ENCODE measurements around the gene ELOVL6.
"Not testable (repeated sequence)": the region's sequence is repeated elsewhere in the genome, so short reads cannot be mapped to it uniquely, and the experiment has no call there.

Gene ELOVL6

GRCh38 chr4:110058677-110059076, 139.7 kb downstream of the ELOVL6 start:
- no peak for DNase-seq (ENCODE audit: low read depth)
- TF ChIP-seq CTCF (IDR thresholded peaks at IDR 0.05; ENCODE audit: low read depth, low read length, missing control alignments), result no peak
- no peak overlapping the region for H3K4me3 ChIP-seq (ENCODE audit: low read depth, low read length)

DNA sequence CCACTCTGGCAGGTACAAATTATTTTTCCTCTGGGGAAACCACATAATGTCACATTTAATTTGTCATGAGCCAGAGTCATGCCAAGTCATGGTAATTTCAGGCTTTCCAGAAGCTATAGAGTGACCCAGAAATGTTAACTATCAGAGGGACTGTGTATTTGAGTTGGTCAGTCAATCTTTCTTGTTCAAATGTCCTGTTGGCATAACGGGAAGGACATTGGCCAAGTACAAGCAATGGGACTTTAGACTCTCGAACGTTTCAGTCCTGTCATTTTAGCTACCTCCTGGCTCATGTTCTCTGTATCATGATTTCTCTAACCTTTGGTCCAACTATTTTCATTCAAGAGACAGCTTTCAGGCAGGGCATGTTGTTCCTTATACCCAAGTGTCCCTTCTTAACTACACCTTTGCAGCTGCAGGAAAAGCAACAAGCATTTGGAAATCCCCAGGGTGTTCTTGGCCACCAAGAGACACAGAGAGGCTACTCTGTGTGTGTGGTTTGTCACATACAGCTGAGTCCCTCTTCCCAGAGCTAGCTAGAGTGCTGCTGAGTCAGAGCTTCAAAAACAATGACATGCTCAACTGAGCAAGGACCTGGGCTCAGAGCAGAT, 143.2 kb downstream of the ELOVL6 start:
- no peak overlapping the region for H3K4me3 ChIP-seq (ENCODE audit: low read depth, low read length)
- no peak for TF ChIP-seq CTCF (IDR thresholded peaks at IDR 0.05; ENCODE audit: low read depth, low read length, missing control alignments)
- peak; percentile 27 for DNase-seq (ENCODE audit: low read depth)

GRCh38 chr4:110049951-110050925, 148.2 kb downstream of the ELOVL6 start:
- TF ChIP-seq CTCF (IDR thresholded peaks at IDR 0.05; ENCODE audit: low read depth, low read length, missing control alignments), result peak; percentile 78
- DNase-seq (ENCODE audit: low read depth), result peak; percentile 21
- no peak overlapping the region for H3K4me3 ChIP-seq (ENCODE audit: low read depth, low read length)

DNA sequence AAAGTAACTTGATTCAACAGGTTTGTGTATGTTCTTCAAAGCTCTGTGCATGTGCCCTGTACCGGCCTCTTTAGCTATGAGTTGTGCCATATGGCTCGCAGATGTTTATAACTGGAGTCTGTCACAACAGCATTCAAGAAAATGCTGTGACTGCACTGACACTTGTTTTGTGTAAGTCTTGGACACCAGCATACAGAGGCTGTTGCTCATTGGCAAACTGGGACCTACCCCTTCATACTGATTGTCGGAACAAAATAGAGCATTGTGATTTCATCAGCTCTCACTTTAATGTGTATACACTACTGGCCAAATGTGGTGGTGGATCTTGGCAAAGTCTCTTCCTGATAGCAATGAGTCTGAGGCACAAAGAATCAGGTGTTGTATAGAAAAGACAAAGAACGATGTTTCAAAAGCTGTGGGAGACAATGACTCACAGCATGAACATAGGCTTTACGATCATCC, 151.8 kb downstream of the ELOVL6 start:
- no peak for TF ChIP-seq CTCF (IDR thresholded peaks at IDR 0.05; ENCODE audit: low read depth, low read length, missing control alignments)
- DNase-seq (ENCODE audit: low read depth), result no peak
- H3K4me3 ChIP-seq (ENCODE audit: low read depth, low read length), result no peak overlapping the region

- DNase-seq (ENCODE audit: low read depth), result no peak
- H3K4me3 ChIP-seq (ENCODE audit: low read depth, low read length), result no peak overlapping the region
- TF ChIP-seq CTCF (IDR thresholded peaks at IDR 0.05; ENCODE audit: low read depth, low read length, missing control alignments), result no peak
These were observed 155.6 kb downstream of the ELOVL6 start for GRCh38 chr4:110042545-110043517.

DNA sequence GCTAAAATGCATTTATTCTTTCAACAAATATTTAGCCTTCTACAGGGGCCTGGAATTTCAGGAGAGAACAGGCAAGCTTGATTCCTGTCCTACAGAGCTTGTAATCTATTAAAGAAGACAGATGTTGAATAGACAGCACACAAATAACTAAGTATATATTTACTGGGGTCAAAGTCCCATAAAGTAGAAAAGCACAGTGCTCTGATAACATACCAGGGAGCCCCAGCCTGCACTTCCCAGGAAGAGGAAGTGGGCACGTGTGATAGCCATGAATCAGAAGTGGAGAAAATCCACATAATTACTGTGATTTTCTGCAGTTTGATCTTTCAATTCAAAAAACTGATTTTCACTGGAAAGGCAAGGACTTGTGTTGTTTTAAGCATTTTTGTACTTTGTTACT, 156.7 kb downstream of the ELOVL6 start:
- no peak for TF ChIP-seq CTCF (IDR thresholded peaks at IDR 0.05; ENCODE audit: low read depth, low read length, missing control alignments)
- DNase-seq (ENCODE audit: low read depth), result no peak

GRCh38 chr4:110039164-110039563, 159.3 kb downstream of the ELOVL6 start:
- H3K4me3 ChIP-seq (ENCODE audit: low read depth, low read length); DNase-seq (ENCODE audit: low read depth): not testable (repeated sequence)

More for the DNA sequence above, 156.7 kb downstream of the ELOVL6 start:
- H3K4me3 ChIP-seq (ENCODE audit: low read depth, low read length), result no peak overlapping the region

All from GM12864 (cell line).